Endothelial cell of umbilical vein (primary cell): ENCODE data around the gene SRGAP3. TPM values are rescaled to one million over a fixed set of nuclear protein-coding genes. Genes with fewer than 3 reads are reported as not detected.

ENCODE experiments used
- BruUV-seq: library from RNA; stranded (reverse); fragments of 400-500 nt; replicated peaks from 2 replicates; lab custom pipeline; 2021; lab: Mats Ljungman, UMichigan
- CTCF ChIA-PET: fragments of 300-600, 350-600 bp; sonication (Branson Sonifier 250); formaldehyde crosslinking; loops from one replicate; lab custom pipeline; 2021; ENCODE audit warnings: antibody characterized with exemption, inconsistent platforms; lab: Charles Lee
- POLR2A ChIA-PET: fragments of 300-600, 350-600 bp; sonication (Branson Sonifier 250); formaldehyde crosslinking; loops from one replicate; lab custom pipeline; 2021; ENCODE audit warnings: antibody characterized with exemption, inconsistent platforms; lab: Charles Lee
- DNase-seq: peaks from one replicate; pipeline ENCODE4 v3.0.0-alpha.2; 2011; ENCODE audit warnings: low read depth, low spot score
- FAIRE-seq: peaks from 2 replicates; lab custom pipeline; 2011; peaks lifted over from hg19 to GRCh38; lab: Jason Lieb, UNC
- H2AFZ ChIP-seq: 2 replicates; pipeline ENCODE4 v1.6.0; 2012; ENCODE audit warnings: low read depth, low read length, control low read depth, inconsistent platforms
- H3K27ac ChIP-seq: 2 replicates; pipeline ENCODE4 v1.5.1; 2011; ENCODE audit warnings: low read depth, mild to moderate bottlenecking, control low read depth, low read length, moderate library complexity; ENCODE audit not compliant: insufficient read depth
- H3K27me3 ChIP-seq, 2 experiments: 2 replicates each; pipeline versions ENCODE4 v1.6.0 to v1.6.1; 2011; ENCODE audit warnings: low read length in 2 of 2, mixed read lengths in 1 of 2; ENCODE audit not compliant: control insufficient read depth in 2 of 2, insufficient read depth in 2 of 2
- H3K36me3 ChIP-seq, 2 experiments: 2 replicates in 1 of 2; 3 replicates in 1 of 2; pipeline ENCODE4 v1.5.1; 2011; ENCODE audit warnings: low read length in 2 of 2, mild to moderate bottlenecking in 1 of 2, moderate library complexity in 1 of 2; ENCODE audit not compliant: control insufficient read depth in 2 of 2, insufficient read depth in 2 of 2; ENCODE audit errors: extremely low read depth in 1 of 2
- H3K4me1 ChIP-seq: 3 replicates; pipeline ENCODE4 v1.5.1; 2011; ENCODE audit warnings: mild to moderate bottlenecking, low read length; ENCODE audit not compliant: control insufficient read depth, insufficient read depth; ENCODE audit errors: extremely low read depth
- H3K4me2 ChIP-seq: 2 replicates; pipeline ENCODE4 v1.6.1; 2011; ENCODE audit warnings: low read length, control low read depth, mixed read lengths; ENCODE audit not compliant: insufficient read depth
- H3K4me3 ChIP-seq, 3 experiments: fragments of 200-600 bp in 1 of 3; sonication (generic), shearing (Covaris generic) in 1 of 3; replicated peaks in 1 of 3; 2 replicates each; pipeline ENCODE4 v1.5.1; 2011 to 2016; ENCODE audit warnings: control low read depth in 3 of 3, low read length in 3 of 3, mild to moderate bottlenecking in 2 of 3, inconsistent platforms in 1 of 3, low read depth in 1 of 3, moderate library complexity in 1 of 3; ENCODE audit not compliant: insufficient read depth in 1 of 3
- H3K79me2 ChIP-seq: 2 replicates; pipeline ENCODE4 v1.6.0; 2012; ENCODE audit warnings: low read length, inconsistent platforms; ENCODE audit not compliant: control insufficient read depth, insufficient read depth
- H3K9ac ChIP-seq: replicated peaks from 2 replicates; pipeline ENCODE3; 2011; ENCODE audit warnings: low read length, control low read depth; ENCODE audit not compliant: insufficient read depth; ENCODE audit errors: extremely low read depth
- H3K9me1 ChIP-seq: replicated peaks from 3 replicates; pipeline ENCODE4 v1.6.0; 2011; ENCODE audit warnings: mild to moderate bottlenecking, low read length; ENCODE audit not compliant: control insufficient read depth, insufficient read depth; ENCODE audit errors: extremely low read depth
- H3K9me3 ChIP-seq: replicated peaks from 2 replicates; pipeline ENCODE4 v1.5.1; 2012; ENCODE audit warnings: low read length, inconsistent platforms; ENCODE audit not compliant: control insufficient read depth, insufficient read depth
- H4K20me1 ChIP-seq: replicated peaks from 2 replicates; pipeline ENCODE3; 2011; ENCODE audit warnings: mild to moderate bottlenecking, low read length; ENCODE audit not compliant: control insufficient read depth, insufficient read depth; ENCODE audit errors: extremely low read depth
- EZH2 ChIP-seq: IDR thresholded peaks from 2 replicates; pipeline ENCODE4 v1.6.1; 2012; ENCODE audit warnings: borderline replicate concordance, low read depth, mild to moderate bottlenecking, moderate library complexity, low read length, inconsistent platforms; ENCODE audit not compliant: severe bottlenecking
- FOS ChIP-seq: IDR thresholded peaks from 2 replicates; pipeline ENCODE4 v1.6.1; 2011; ENCODE audit warnings: mild to moderate bottlenecking, low read length, moderate library complexity, borderline replicate concordance; ENCODE audit not compliant: insufficient read depth
- GATA2 ChIP-seq: IDR thresholded peaks from 2 replicates; pipeline ENCODE4 v1.7.0; 2011; ENCODE audit warnings: low read depth, mild to moderate bottlenecking, moderate library complexity, mixed read lengths, low read length; ENCODE audit not compliant: insufficient read length, insufficient read depth
- JUN ChIP-seq: IDR thresholded peaks from 2 replicates; pipeline ENCODE4 v1.6.1; 2011; ENCODE audit warnings: borderline replicate concordance, low read depth; ENCODE audit not compliant: insufficient read length, insufficient read depth
- MYC ChIP-seq: IDR thresholded peaks from one replicate; pipeline ENCODE4 v1.6.1; 2011; ENCODE audit warnings: mild to moderate bottlenecking, low read depth, low read length
- POLR2A ChIP-seq: IDR thresholded peaks from 2 replicates; pipeline ENCODE4 v1.6.1; 2012; ENCODE audit warnings: low read depth, mild to moderate bottlenecking, control low read depth, low read length
- POLR2AphosphoS5 ChIP-seq: IDR thresholded peaks from 2 replicates; pipeline ENCODE4 v1.6.1; 2012; ENCODE audit warnings: low read depth, mild to moderate bottlenecking, control low read depth, low read length, moderate library complexity; ENCODE audit not compliant: insufficient read depth
- dilution Hi-C: fragments of 300-500 bp; cut with MboI; formaldehyde crosslinking; loops from one replicate; pipeline ENCODE4 v1.15.0; 2019; ENCODE audit warnings: low sequenced_read_pairs; ENCODE audit not compliant: extremely low pct_ligation_motif_present
- intact Hi-C: fragments of 100-400 bp; cut with micrococcal nuclease; formaldehyde crosslinking; loops from one replicate; pipeline ENCODE4 v1.10.0; 2022
- polyA plus RNA-seq, 4 experiments: library from polyadenylated mRNA; depleted of rRNA in 3 of 4; stranded (reverse) in 3 of 4; unstranded in 1 of 4; fragments of >200 nt; gene quantifications; 2 replicates each; pipeline versions ENCODE4 v1.2.1 to v1.2.3, GENCODE V29; 2011 to 2012; ENCODE audit warnings: missing spikeins in 1 of 4
- total RNA-seq: library from RNA; stranded (reverse); gene quantifications from 2 replicates; pipeline ENCODE4 v1.2.3, GENCODE V29; 2021
- TF ChIP-seq, protein P1 (sequence below), 2 donors: IDR thresholded peaks; 1 replicate in 1 of 2; 2 replicates in 1 of 2; pipeline ENCODE4 v1.5.1; 2011; ENCODE audit warnings: low read length in 2 of 2, mild to moderate bottlenecking in 2 of 2, moderate library complexity in 2 of 2, control low read depth in 1 of 2, inconsistent platforms in 1 of 2, low read depth in 1 of 2; ENCODE audit not compliant: insufficient read depth in 1 of 2; ENCODE audit errors: extremely low read depth in 1 of 2
- TF ChIP-seq, protein P2 (sequence below): IDR thresholded peaks from 2 replicates; pipeline ENCODE4 v1.6.1; 2011; ENCODE audit not compliant: insufficient read depth, insufficient read length

Gene SRGAP3
- total and polyA plus RNA-seq, 2 donors (not counting 3 experiments of a cell fraction or from before 2014, with no cell fraction given), result 0.06 TPM; not detected in 1

DNA sequence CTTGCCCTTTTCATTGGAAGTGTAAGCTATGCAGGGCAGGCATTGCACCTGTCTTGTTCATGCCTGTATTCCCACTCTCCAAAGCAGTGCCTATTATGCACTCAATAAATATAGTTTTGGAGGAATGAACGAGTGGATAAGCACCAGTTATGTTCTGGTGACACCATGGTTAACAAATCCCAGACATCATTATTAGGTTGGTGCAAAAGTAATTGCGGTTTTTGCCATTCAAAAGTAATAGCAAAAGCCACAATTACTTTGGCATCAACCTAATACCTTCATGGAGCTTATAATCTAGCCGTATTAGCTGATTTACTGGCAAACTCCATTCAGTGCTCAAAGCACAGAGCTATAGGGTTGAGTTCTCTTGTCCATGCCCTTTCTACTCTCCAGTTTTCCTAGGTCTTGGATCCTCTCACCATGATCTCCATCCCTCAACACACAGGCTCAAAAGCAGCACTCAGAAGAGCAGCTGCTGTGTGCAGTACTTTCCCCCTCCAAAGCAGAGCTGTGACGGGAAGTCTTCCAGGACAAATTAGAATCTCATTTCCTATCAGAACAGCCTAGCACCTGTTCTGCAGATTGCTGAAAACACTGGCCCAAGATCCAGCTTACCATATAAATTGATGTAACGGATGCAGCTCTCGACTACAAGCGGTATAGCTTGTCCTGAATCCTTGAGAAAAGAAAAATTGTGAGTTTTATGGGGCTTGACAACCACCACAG is 223.0 kb downstream of the SRGAP3 start:
- no peaks in the 10 kb centered on the region for H3K79me2 ChIP-seq
- H3K9ac ChIP-seq, result no peak overlapping the region

More for the DNA sequence above, 223.0 kb downstream of the SRGAP3 start:
- Histone ChIP-seq H3K4me2 (no peak overlapping the region), H4K20me1 (no peaks in the 10 kb centered on the region), H3K36me3 (no peaks in the 10 kb centered on the region), H3K27ac (no peak overlapping the region), H3K27me3 (no peaks in the 10 kb centered on the region), H2AFZ (no peak overlapping the region), H3K9me1 (no peaks in the 10 kb centered on the region), H3K9me3 (no peaks in the 10 kb centered on the region), H3K4me3 (no peak overlapping the region), H3K4me1 (no peaks in the 10 kb centered on the region)
- FAIRE-seq (no peak), DNase-seq (no peak)
- dilution Hi-C loops (no loop called here), intact Hi-C loops (no loop called here)
- BruUV-seq, result no TSS peak
- ChIA-PET CTCF (interaction anchor here (0.8 to 2.1 kb wide), 3 partner anchors 12 to 39 kb away, joined by 3 to 4 read pairs (median 4); no protein-coding TSS in a partner anchor), POLR2A (no interaction called here)
- TF ChIP-seq POLR2A, result no peak
- no peak for TF ChIP-seq FOS
- TF ChIP-seq, protein P1, sequence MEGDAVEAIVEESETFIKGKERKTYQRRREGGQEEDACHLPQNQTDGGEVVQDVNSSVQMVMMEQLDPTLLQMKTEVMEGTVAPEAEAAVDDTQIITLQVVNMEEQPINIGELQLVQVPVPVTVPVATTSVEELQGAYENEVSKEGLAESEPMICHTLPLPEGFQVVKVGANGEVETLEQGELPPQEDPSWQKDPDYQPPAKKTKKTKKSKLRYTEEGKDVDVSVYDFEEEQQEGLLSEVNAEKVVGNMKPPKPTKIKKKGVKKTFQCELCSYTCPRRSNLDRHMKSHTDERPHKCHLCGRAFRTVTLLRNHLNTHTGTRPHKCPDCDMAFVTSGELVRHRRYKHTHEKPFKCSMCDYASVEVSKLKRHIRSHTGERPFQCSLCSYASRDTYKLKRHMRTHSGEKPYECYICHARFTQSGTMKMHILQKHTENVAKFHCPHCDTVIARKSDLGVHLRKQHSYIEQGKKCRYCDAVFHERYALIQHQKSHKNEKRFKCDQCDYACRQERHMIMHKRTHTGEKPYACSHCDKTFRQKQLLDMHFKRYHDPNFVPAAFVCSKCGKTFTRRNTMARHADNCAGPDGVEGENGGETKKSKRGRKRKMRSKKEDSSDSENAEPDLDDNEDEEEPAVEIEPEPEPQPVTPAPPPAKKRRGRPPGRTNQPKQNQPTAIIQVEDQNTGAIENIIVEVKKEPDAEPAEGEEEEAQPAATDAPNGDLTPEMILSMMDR (IDR thresholded peaks at IDR 0.05; ENCODE audit: extremely low read depth in 1 of 2, insufficient read depth in 1 of 2, low read depth in 1 of 2, low read length in 2 of 2), result no peak
- TF ChIP-seq GATA2, result no peak
- no peak for TF ChIP-seq JUN
- no peak for TF ChIP-seq POLR2AphosphoS5
- TF ChIP-seq, protein P2, sequence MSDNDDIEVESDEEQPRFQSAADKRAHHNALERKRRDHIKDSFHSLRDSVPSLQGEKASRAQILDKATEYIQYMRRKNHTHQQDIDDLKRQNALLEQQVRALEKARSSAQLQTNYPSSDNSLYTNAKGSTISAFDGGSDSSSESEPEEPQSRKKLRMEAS, result no peak
- TF ChIP-seq MYC, result no peak
- TF ChIP-seq EZH2, result no peak
